Mammary epithelial cell (primary cell): Measurements from ENCODE around the gene PDZK1IP1.

Experiments
- EZH2 ChIP-seq: IDR thresholded peaks from 2 replicates; pipeline ENCODE4 v1.6.1; 2012; ENCODE audit warnings: low read length, inconsistent platforms, borderline replicate concordance
- TF ChIP-seq, protein P1 (sequence below), 2 donors: IDR thresholded peaks in 1 of 2; conservative IDR thresholded peaks in 1 of 2; 2 replicates each; pipeline ENCODE4 v1.5.1; 2011 to 2012; ENCODE audit warnings: inconsistent platforms in 2 of 2, low read length in 2 of 2, mild to moderate bottlenecking in 2 of 2, control low read depth in 1 of 2, low read depth in 1 of 2; ENCODE audit not compliant: insufficient read depth in 1 of 2; ENCODE audit errors: extremely low read depth in 1 of 2

DNA sequence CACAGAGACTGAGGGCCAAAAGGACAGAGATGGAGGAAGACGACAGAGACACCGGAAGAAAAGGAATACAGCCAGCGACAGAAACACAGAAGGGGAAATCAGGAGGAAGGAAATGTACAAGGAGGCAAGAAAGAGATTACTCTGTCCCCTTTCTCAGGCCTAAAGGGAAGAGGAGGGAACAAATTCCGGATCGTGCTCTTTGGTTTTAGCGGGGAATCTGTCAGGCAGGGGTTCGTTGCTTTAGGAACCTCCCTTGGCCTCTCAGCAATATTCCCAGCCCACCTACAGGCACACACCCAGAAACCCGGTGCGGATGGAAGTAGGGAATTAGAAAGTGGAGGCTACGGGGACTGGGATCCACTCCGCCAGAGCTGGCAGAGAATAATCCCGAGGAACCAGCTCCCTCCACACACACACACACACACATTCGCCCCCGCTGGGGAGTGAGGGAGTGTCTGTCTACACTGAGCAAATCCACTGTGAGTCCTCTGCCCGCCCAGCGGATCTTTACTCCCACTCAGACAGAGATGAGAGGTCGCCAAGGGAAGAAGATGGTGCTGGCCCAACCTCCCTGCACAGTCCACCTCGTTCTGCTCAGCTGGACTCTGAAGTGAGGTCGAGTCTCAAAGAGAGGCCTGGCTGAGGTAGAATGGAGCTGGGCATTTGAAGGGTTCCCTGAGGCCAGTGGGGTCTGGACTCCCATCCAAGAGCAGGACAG, 36.4 kb upstream of the PDZK1IP1 start:
- TF ChIP-seq, protein P1, sequence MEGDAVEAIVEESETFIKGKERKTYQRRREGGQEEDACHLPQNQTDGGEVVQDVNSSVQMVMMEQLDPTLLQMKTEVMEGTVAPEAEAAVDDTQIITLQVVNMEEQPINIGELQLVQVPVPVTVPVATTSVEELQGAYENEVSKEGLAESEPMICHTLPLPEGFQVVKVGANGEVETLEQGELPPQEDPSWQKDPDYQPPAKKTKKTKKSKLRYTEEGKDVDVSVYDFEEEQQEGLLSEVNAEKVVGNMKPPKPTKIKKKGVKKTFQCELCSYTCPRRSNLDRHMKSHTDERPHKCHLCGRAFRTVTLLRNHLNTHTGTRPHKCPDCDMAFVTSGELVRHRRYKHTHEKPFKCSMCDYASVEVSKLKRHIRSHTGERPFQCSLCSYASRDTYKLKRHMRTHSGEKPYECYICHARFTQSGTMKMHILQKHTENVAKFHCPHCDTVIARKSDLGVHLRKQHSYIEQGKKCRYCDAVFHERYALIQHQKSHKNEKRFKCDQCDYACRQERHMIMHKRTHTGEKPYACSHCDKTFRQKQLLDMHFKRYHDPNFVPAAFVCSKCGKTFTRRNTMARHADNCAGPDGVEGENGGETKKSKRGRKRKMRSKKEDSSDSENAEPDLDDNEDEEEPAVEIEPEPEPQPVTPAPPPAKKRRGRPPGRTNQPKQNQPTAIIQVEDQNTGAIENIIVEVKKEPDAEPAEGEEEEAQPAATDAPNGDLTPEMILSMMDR (conservative IDR thresholded peaks at IDR 0.05 in 1 of 2, IDR thresholded peaks at IDR 0.05 in 1 of 2; ENCODE audit: extremely low read depth in 1 of 2, insufficient read depth in 1 of 2, low read depth in 1 of 2, low read length in 2 of 2), result no peak
- TF ChIP-seq EZH2, result no peak
